Colonic mucosa (tissue), 4 donors: ENCODE data around the gene XPNPEP2. TPM values are rescaled to one million over a fixed set of nuclear protein-coding genes. Genes with fewer than 3 reads are reported as not detected.

Source experiments
- DNase-seq: peaks from one replicate; pipeline ENCODE4 v3.0.0-alpha.2; 2020
- H3K27ac ChIP-seq: fragments of 200-600 bp; one replicate; pipeline ENCODE4 v1.8.0; 2021
- H3K27me3 ChIP-seq: fragments of 200-600 bp; one replicate; pipeline ENCODE4 v1.8.0; 2021
- H3K36me3 ChIP-seq: fragments of 200-600 bp; one replicate; pipeline ENCODE4 v1.8.0; 2021
- H3K4me1 ChIP-seq: fragments of 200-600 bp; one replicate; pipeline ENCODE4 v1.8.0; 2021; ENCODE audit warnings: mild to moderate bottlenecking
- H3K4me3 ChIP-seq: fragments of 200-600 bp; one replicate; pipeline ENCODE4 v1.8.0; 2021
- H3K9ac ChIP-seq, 2 donors: one replicate each; pipeline ENCODE4 v1.7.0; 2013; ENCODE audit warnings: control low read depth in 2 of 2, low read depth in 2 of 2, low read length in 2 of 2
- H3K9me3 ChIP-seq: fragments of 200-600 bp; one replicate; pipeline ENCODE4 v1.8.0; 2021
- intact Hi-C: fragments of 100-400 bp; cut with DNase I; formaldehyde crosslinking; loops from one replicate; pipeline ENCODE4 v1.14.1; 2022
- total RNA-seq, 2 donors: library from RNA; stranded (reverse); fragmentation: NEBNext Ultra II Directional in 1 of 2; extraction: Animal tissue kit (Norgen Biotek cat#: 25700) in 1 of 2; gene quantifications; one replicate each; pipeline ENCODE4 v1.2.1, GENCODE V29; 2021
- TF ChIP-seq, protein P1 (sequence below): fragments of 200-600 bp; IDR thresholded peaks from one replicate; pipeline ENCODE4 v1.8.0; 2022; ENCODE audit warnings: antibody characterized with exemption, mild to moderate bottlenecking
- donor health status: healthy.
- donor health status: DM: no; HTN: no; CAD: no.
- donor health status: DM: no; HTN: no; CAD: no.

Gene XPNPEP2
- total RNA-seq, 2 donors from 2014 or later = 2.6 to 11.7 TPM

DNA sequence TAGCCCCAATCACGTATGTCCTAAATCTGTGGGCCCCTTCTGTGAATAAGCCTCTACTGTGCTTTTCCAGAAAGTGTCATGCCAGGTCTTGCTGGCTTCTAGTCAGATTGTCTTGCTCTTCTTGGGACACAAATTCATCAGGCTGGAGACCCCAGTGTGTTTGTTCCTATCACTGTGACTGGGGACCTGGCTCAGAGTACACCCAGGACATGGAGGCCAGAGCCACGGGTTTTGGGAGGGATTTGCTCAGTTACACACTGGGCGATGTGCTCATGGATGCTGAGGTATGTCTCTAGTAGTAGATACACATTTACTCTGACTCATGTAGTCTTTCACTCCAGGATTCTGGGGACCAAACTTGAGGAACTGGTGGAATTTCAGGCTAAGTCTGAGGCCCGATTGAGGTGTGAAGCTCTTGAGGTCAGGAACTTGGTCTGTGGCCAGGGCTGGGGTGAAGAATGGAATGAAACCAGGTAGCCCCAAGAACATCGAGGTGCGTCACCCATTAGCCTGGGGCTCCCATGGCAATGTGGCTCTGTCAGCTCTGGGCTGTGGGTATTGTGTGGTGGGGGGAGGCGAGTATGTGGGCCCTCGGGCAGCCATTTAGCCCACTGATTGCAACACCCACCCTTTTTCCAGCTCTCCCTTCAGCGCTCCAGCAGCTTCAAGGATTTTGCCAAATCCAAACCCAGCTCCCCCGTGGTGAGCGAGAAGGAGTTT lies 48.7 kb downstream of the XPNPEP2 start:
- Histone ChIP-seq H3K9ac (no peak overlapping the region), H3K36me3 (no peaks in the 10 kb centered on the region), H3K4me3 (no peak overlapping the region), H3K9me3 (no peaks in the 10 kb centered on the region), H3K27me3 (no peaks in the 10 kb centered on the region), H3K27ac (no peak overlapping the region), H3K4me1 (no peaks in the 10 kb centered on the region)
- intact Hi-C loops = no loop called here
- TF ChIP-seq, protein P1, sequence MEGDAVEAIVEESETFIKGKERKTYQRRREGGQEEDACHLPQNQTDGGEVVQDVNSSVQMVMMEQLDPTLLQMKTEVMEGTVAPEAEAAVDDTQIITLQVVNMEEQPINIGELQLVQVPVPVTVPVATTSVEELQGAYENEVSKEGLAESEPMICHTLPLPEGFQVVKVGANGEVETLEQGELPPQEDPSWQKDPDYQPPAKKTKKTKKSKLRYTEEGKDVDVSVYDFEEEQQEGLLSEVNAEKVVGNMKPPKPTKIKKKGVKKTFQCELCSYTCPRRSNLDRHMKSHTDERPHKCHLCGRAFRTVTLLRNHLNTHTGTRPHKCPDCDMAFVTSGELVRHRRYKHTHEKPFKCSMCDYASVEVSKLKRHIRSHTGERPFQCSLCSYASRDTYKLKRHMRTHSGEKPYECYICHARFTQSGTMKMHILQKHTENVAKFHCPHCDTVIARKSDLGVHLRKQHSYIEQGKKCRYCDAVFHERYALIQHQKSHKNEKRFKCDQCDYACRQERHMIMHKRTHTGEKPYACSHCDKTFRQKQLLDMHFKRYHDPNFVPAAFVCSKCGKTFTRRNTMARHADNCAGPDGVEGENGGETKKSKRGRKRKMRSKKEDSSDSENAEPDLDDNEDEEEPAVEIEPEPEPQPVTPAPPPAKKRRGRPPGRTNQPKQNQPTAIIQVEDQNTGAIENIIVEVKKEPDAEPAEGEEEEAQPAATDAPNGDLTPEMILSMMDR = no peak
- DNase-seq = no peak

DNA sequence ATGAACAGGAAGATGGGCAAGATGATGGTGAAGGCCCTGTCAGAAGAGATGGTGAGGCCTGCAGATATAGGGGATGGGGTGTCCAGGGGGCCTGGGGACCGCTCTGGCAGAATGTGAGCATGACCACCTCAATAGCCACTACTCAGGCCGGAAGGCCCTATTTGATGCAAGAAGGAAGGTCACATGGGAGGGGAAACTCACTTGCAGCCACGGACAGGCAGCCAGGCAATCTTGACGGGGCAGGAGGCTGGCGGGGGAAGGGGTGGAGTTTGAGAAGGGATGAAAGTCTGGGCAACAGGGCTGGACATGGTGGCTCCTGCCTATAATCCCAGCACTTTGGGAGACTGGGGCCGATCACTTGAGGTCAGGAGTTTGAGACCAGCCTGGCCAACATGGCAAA lies 49.7 kb downstream of the XPNPEP2 start:
- no peak overlapping the region for H3K27ac ChIP-seq
- H3K27me3 ChIP-seq = no peaks in the 10 kb centered on the region
- H3K36me3 ChIP-seq = no peaks in the 10 kb centered on the region
- H3K9me3 ChIP-seq = no peaks in the 10 kb centered on the region
- TF ChIP-seq, protein P1 = no peak
- no peaks in the 10 kb centered on the region for H3K4me1 ChIP-seq
- no peak overlapping the region for H3K4me3 ChIP-seq
- H3K9ac ChIP-seq = no peak overlapping the region
- intact Hi-C loops = no loop called here
- no peak for DNase-seq

GRCh38 chrX:129790146-129790545 lies 51.4 kb downstream of the XPNPEP2 start:
- Histone ChIP-seq H3K27me3 (no peaks in the 10 kb centered on the region), H3K36me3 (no peaks in the 10 kb centered on the region), H3K27ac (no peak overlapping the region), H3K4me3 (no peak overlapping the region), H3K9ac (no peak overlapping the region), H3K9me3 (no peaks in the 10 kb centered on the region), H3K4me1 (no peaks in the 10 kb centered on the region)
- DNase-seq = no peak
- intact Hi-C loops = no loop called here
- TF ChIP-seq, protein P1 = no peak

- H3K36me3 ChIP-seq = no peaks in the 10 kb centered on the region
- H3K9ac ChIP-seq = no peak overlapping the region
- TF ChIP-seq, protein P1 = no peak
- H3K4me1 ChIP-seq = no peaks in the 10 kb centered on the region
- H3K27me3 ChIP-seq = no peaks in the 10 kb centered on the region
- no peak overlapping the region for H3K4me3 ChIP-seq
- DNase-seq = no peak
- intact Hi-C loops = no loop called here
- no peak overlapping the region for H3K27ac ChIP-seq
- no peaks in the 10 kb centered on the region for H3K9me3 ChIP-seq
Measured at GRCh38 chrX:129790808-129791207, 52.0 kb downstream of the XPNPEP2 start.

DNA sequence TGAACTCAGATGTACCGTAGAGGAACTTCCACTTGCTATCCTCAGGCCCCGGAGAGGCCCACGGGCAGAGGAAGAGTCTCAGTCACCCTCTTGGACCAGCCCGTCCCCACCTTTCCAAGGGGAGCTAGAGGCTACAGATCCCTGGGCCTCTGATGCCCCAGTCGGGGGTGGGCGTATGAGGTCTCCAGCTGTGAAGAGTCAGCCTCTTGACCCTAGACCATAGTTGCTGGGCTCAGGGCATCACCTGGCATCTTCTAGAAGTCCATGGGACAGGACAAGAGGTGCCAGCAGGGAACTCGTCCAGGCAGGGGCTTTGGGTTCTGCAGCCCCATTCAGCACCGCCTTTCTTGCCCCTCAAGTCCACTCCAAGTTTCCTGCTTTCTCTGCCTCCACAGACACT lies 52.6 kb downstream of the XPNPEP2 start:
- Histone ChIP-seq H3K9me3 (no peaks in the 10 kb centered on the region), H3K4me1 (no peaks in the 10 kb centered on the region), H3K36me3 (no peaks in the 10 kb centered on the region), H3K9ac (no peak overlapping the region), H3K27ac (no peak overlapping the region), H3K27me3 (no peaks in the 10 kb centered on the region), H3K4me3 (no peak overlapping the region)
- no peak for DNase-seq
- intact Hi-C loops = no loop called here
- TF ChIP-seq, protein P1 = no peak
